Measurements from ENCODE around the gene GULP1. TPM values are rescaled to one million over a fixed set of nuclear protein-coding genes. Genes with fewer than 3 reads are reported as not detected.

The GULP1 gene
- total and polyA plus RNA-seq, 10 donors, result 0.83 to 16.6 (median 6.6) TPM

DNA sequence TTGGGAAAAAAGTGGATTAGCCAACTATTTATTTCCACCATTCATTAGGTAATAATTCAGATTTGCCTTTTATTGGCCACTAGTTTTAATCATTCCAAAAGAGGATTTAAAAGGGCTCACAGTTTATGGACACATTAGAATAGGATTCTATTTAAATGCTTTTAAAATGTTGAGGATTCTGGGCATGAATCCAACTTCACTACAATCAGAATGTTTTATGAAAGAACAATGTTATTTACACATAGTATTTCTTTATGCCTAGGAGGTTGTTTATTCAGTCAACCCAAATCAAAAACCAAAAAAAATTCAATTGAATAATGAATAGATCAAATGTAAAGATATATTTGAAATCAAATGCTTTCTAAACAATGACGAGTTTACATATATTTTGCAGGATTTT is 232.2 kb downstream of the GULP1 start:
- no peak overlapping the region for H3K4me3 ChIP-seq
- TF ChIP-seq, protein P1, sequence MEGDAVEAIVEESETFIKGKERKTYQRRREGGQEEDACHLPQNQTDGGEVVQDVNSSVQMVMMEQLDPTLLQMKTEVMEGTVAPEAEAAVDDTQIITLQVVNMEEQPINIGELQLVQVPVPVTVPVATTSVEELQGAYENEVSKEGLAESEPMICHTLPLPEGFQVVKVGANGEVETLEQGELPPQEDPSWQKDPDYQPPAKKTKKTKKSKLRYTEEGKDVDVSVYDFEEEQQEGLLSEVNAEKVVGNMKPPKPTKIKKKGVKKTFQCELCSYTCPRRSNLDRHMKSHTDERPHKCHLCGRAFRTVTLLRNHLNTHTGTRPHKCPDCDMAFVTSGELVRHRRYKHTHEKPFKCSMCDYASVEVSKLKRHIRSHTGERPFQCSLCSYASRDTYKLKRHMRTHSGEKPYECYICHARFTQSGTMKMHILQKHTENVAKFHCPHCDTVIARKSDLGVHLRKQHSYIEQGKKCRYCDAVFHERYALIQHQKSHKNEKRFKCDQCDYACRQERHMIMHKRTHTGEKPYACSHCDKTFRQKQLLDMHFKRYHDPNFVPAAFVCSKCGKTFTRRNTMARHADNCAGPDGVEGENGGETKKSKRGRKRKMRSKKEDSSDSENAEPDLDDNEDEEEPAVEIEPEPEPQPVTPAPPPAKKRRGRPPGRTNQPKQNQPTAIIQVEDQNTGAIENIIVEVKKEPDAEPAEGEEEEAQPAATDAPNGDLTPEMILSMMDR (IDR thresholded peaks at IDR 0.05 in 8 of 11, conservative IDR thresholded peaks at IDR 0.05 in 3 of 11), result no peak
- TF ChIP-seq POLR2A (IDR thresholded peaks at IDR 0.05) (no peak), POLR2AphosphoS5 (IDR thresholded peaks at IDR 0.05) (no peak)
- no peaks in the 10 kb centered on the region for H3K27me3 ChIP-seq (replicated peaks in 1 of 7)
- no peak overlapping the region for H3K27ac ChIP-seq
- intact Hi-C loops (cut with DNase I; ENCODE audit: low total_unique reads), result no loop called here
- no peaks in the 10 kb centered on the region for H3K9me3 ChIP-seq
- peaks cover 0 to 4% (median 0%) of the 10 kb centered on the region in 6 donors for H3K4me1 ChIP-seq
- WGBS, 5 donors, result 80 to 91% (median 81%) methylated on average over 1 of the region's 1 CpG
- no peak for DNase-seq
- no peaks in the 10 kb centered on the region for H3K36me3 ChIP-seq

DNA sequence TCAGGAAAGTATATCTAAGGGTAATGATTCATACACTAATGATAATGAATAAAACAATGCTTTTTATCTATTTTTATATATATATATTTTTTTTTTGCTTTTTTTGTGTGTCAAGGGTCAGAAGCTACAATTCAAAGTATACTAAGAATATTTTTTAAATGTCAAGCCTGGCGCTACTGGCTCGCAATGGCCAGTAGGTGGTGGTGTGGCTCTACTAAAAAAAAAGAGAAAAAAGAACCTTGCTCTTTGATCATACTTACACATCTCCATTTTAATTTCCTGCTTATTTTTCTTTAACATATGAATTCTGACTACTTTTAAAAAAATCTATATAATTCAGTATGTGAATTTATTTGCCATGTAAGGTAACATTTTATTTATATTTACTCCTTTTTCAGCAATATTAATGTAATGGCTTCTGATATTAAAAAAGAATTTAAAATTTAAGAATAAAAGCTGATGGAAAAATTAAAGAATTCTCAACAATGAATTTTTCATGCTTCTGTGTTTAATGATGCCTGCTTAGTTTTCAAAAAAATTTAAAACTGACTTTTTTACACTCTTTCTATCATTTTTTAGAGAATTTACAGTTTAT is 232.9 kb downstream of the GULP1 start:
- 0 to 12% (median 9%) methylated on average over 2 of the region's 2 CpGs for WGBS, 5 donors
- no peak for TF ChIP-seq POLR2A (IDR thresholded peaks at IDR 0.05)
- TF ChIP-seq POLR2AphosphoS5 (IDR thresholded peaks at IDR 0.05), result no peak
- TF ChIP-seq, protein P1 (IDR thresholded peaks at IDR 0.05 in 8 of 11, conservative IDR thresholded peaks at IDR 0.05 in 3 of 11), result peak in 8 of 11 experiments; percentile 35 to 69 (median 58)
- H3K36me3 ChIP-seq, result no peaks in the 10 kb centered on the region
- H3K4me3 ChIP-seq, result no peak overlapping the region
- peaks cover 0 to 4% (median 0%) of the 10 kb centered on the region in 6 donors for H3K4me1 ChIP-seq
- no peak overlapping the region for H3K27ac ChIP-seq
- intact Hi-C loops (cut with DNase I; ENCODE audit: low total_unique reads), result no loop called here
- no peaks in the 10 kb centered on the region for H3K27me3 ChIP-seq (replicated peaks in 1 of 7)
- H3K9me3 ChIP-seq, result no peaks in the 10 kb centered on the region
- no peak for DNase-seq

DNA sequence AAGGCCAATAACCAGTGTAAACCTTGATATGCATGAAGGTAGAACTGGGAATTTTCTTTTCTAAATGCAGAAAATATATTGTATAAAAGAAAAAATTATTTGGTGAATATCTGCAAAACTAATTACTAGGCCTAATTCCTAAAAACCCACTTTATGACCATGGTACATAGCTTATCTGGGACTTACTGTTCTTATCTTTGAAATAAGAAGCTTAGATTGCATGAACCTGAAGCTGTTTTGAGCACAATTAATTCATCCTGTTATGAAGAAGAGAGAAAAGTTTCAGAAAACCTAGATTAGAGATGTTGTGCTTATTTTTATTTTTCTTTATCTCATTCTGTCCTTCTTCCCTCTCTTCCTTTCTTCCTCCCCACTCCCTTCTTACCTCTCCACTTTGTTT is 235.0 kb downstream of the GULP1 start:
- no peak for TF ChIP-seq POLR2AphosphoS5 (IDR thresholded peaks at IDR 0.05)
- TF ChIP-seq, protein P1 (IDR thresholded peaks at IDR 0.05 in 8 of 11, conservative IDR thresholded peaks at IDR 0.05 in 3 of 11), result no peak
- TF ChIP-seq POLR2A (IDR thresholded peaks at IDR 0.05), result no peak
- Histone ChIP-seq H3K4me3 (no peak overlapping the region), H3K27me3 (replicated peaks in 1 of 7) (no peaks in the 10 kb centered on the region), H3K27ac (no peak overlapping the region), H3K4me1 (peaks cover 0 to 4% (median 0%) of the 10 kb centered on the region in 6 donors), H3K36me3 (no peaks in the 10 kb centered on the region), H3K9me3 (no peaks in the 10 kb centered on the region)
- intact Hi-C loops (cut with DNase I; ENCODE audit: low total_unique reads), result no loop called here
- DNase-seq, result no peak

DNA sequence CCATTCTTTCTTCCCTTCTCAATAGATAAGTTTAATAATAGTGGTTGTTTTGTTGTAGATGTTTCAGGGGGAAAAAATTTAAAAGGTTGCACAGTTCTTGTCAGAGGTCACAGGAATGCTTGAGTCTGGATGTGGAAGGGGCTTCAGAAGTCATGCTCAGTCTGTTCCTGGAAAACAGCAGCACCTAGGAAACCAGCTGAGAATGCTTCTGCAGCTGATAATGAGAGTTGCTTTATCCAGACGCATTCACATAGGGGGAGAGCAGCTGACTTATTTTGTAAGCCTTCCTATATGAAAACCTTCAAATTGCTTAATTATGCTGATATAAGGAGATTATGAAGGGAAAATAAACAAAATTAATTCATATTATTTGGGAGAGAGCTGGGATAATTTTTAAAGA is 235.5 kb downstream of the GULP1 start:
- DNase-seq, result no peak
- no peak overlapping the region for H3K4me3 ChIP-seq
- TF ChIP-seq POLR2A (IDR thresholded peaks at IDR 0.05), result no peak
- H3K9me3 ChIP-seq, result no peaks in the 10 kb centered on the region
- no peaks in the 10 kb centered on the region for H3K36me3 ChIP-seq
- no peak overlapping the region for H3K27ac ChIP-seq
- WGBS, 5 donors, result 63 to 94% (median 77%) methylated on average over 1 of the region's 1 CpG
- intact Hi-C loops (cut with DNase I; ENCODE audit: low total_unique reads), result no loop called here
- H3K4me1 ChIP-seq, result peaks cover 0 to 4% (median 0%) of the 10 kb centered on the region in 6 donors
- no peaks in the 10 kb centered on the region for H3K27me3 ChIP-seq (replicated peaks in 1 of 7)

Measured in spleen (tissue), 11 donors.